ENCODE results near the gene HK3.

HK3 gene

DNA sequence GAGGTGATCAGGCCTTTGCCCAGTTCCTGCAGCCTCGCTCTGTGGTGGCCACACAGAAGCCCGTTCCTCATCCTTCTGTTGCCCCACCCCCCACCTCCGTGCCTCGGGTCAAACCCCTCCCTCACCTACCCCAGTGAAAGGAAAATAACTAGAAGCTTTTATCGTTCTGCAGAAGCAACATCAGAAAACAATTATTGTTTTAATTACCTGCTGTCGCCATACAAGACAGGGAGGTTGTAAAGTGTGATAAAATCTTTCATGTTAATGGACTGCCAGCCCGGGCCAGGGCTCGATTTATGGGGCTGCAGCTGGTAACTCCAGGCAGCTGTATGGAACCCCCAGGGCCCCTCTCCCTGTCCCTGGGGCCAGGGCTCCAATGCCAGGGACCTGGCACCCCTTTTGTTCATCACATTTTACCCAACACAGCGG, 68.1 kb downstream of the HK3 start:
- Histone ChIP-seq H3K27me3 (peaks cover 0 to 39% of the 10 kb centered on the region in 2 donors), H3K27ac (no peak overlapping the region), H3K9me3 (no peaks in the 10 kb centered on the region), H3K4me1 (no peaks in the 10 kb centered on the region), H3K36me3 (no peaks in the 10 kb centered on the region), H3K4me3 (no peak overlapping the region)
- TF ChIP-seq CTCF (IDR thresholded peaks at IDR 0.05): no peak
- intact Hi-C loops (cut with DNase I; ENCODE audit: low total_unique reads): no loop called here
- DNase-seq: no peak

All from tibial artery (tissue), 4 donors.